GM12874 (cell line): ENCODE data around the gene R3HDML.

Experiments used
- CTCF ChIP-seq: IDR thresholded peaks from 2 replicates; pipeline ENCODE4 v1.5.1; 2011; ENCODE audit warnings: low read depth, mild to moderate bottlenecking, control low read depth, low read length, moderate library complexity; ENCODE audit not compliant: insufficient read depth

R3HDML gene

GRCh38 chr20:44398335-44398734 lies 61.5 kb downstream of the R3HDML start:
- TF ChIP-seq CTCF: no peak

GRCh38 chr20:44399446-44399845 lies 62.6 kb downstream of the R3HDML start:
- TF ChIP-seq CTCF: no peak

DNA sequence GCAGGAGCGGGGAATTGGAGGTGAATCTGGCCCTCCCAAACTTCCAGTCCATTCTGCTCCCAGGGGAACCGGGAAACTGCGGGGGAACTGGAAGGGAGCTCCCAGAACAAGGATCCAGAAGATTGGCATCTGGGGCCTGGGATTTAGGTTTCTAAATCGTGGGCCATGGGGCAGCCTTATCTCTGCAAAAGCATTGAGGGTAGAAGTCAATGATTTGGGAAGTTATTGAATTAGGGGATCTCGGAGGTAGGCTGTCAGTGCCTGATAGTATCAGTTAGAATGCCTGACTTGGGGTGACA lies 63.8 kb downstream of the R3HDML start:
- no peak for TF ChIP-seq CTCF
